K562 (cell line): ENCODE results near the gene RBM12. TPM values are rescaled to one million over a fixed set of nuclear protein-coding genes. Genes with fewer than 3 reads are reported as not detected.

ENCODE experiments used
- ATAC-seq: fragments of 200-7000 bp; cut with Tn5 transposase; 3 replicates; pipeline ENCODE4 v1.9.1; 2020; ENCODE audit warnings: moderate library complexity
- BruUV-seq: library from RNA; stranded (reverse); fragments of 400-500 nt; replicated peaks from 2 replicates; lab custom pipeline; 2021; lab: Mats Ljungman, UMichigan
- CTCF ChIA-PET: fragments of 300-600 bp; formaldehyde crosslinking; extraction: SDS; loops from one replicate; lab custom pipeline; 2021; ENCODE audit warnings: low intra/inter-chr PET ratio; lab: Yijun Ruan, JAX
- POLR2A ChIA-PET: fragments of 300-600, 350-650 bp; sonication (Branson Sonifier 250); formaldehyde crosslinking; extraction: SDS; loops from one replicate; lab custom pipeline; 2021; ENCODE audit warnings: antibody characterized with exemption, inconsistent platforms; lab: Yijun Ruan, JAX
- DNase-seq, 4 experiments: peaks; one replicate each; pipeline versions ENCODE4 v3.0.0 to v3.0.0-alpha.2; 2011 to 2018; ENCODE audit warnings: low spot score in 3 of 4, mixed read lengths in 3 of 4; ENCODE audit errors: extremely low read depth in 1 of 4
- FAIRE-seq: peaks from 2 replicates; lab custom pipeline; 2011; peaks lifted over from hg19 to GRCh38; lab: Jason Lieb, UNC
- H2AFZ ChIP-seq: 2 replicates; pipeline ENCODE4 v1.6.0; 2011; ENCODE audit warnings: low read depth, low read length, control low read depth, inconsistent platforms
- H3K27ac ChIP-seq: fragments of 200-600 bp; 3 replicates; pipeline ENCODE4 v1.8.0; 2011; ENCODE audit warnings: low read depth, mild to moderate bottlenecking, control low read depth, inconsistent platforms, low read length, moderate library complexity, mixed read lengths; ENCODE audit errors: extremely low read depth
- H3K27me3 ChIP-seq, 2 experiments: fragments of 300-600 bp in 1 of 2; 2 replicates in 1 of 2; 3 replicates in 1 of 2; pipeline versions ENCODE4 v1.6.0 to v1.8.0; 2011; ENCODE audit warnings: inconsistent platforms in 2 of 2, low read length in 2 of 2, mild to moderate bottlenecking in 1 of 2, mixed read lengths in 1 of 2, moderate library complexity in 1 of 2; ENCODE audit not compliant: control insufficient read depth in 2 of 2, insufficient read depth in 2 of 2
- H3K36me3 ChIP-seq: fragments of 300-600 bp; 3 replicates; pipeline ENCODE4 v1.8.0; 2011; ENCODE audit warnings: mild to moderate bottlenecking, low read length, inconsistent platforms; ENCODE audit not compliant: control insufficient read depth, insufficient read depth
- H3K4me1 ChIP-seq, 2 experiments: fragments of 200-600 bp in 1 of 2; replicated peaks in 1 of 2; 2 replicates in 1 of 2; 3 replicates in 1 of 2; pipeline versions ENCODE4 v1.5.1 to v1.8.0; 2011; ENCODE audit warnings: inconsistent platforms in 2 of 2, low read length in 2 of 2, mild to moderate bottlenecking in 1 of 2, mixed read lengths in 1 of 2, moderate library complexity in 1 of 2; ENCODE audit not compliant: control insufficient read depth in 2 of 2, insufficient read depth in 2 of 2
- H3K4me2 ChIP-seq: 2 replicates; pipeline ENCODE4 v1.6.1; 2011; ENCODE audit warnings: low read length, control low read depth, inconsistent platforms, mixed read lengths; ENCODE audit not compliant: insufficient read depth
- H3K4me3 ChIP-seq: fragments of 200-600 bp; sonication (generic), shearing (Covaris generic); 2 replicates; pipeline ENCODE4 v1.5.1; 2016; ENCODE audit warnings: control low read depth, inconsistent platforms
- H3K79me2 ChIP-seq: fragments of 200-600 bp; 3 replicates; pipeline ENCODE4 v1.8.0; 2011; ENCODE audit warnings: low read length, inconsistent platforms; ENCODE audit not compliant: control insufficient read depth, insufficient read depth
- H3K9ac ChIP-seq, 2 experiments: 2 replicates each; pipeline versions ENCODE4 v1.6.0 to v1.6.1; 2011; ENCODE audit warnings: low read depth in 2 of 2, low read length in 2 of 2, control low read depth in 1 of 2, inconsistent platforms in 1 of 2, mild to moderate bottlenecking in 1 of 2, mixed read lengths in 1 of 2; ENCODE audit not compliant: insufficient read depth in 1 of 2
- H3K9me1 ChIP-seq: one replicate; pipeline ENCODE4 v1.6.0; 2011; ENCODE audit warnings: inconsistent platforms, mild to moderate bottlenecking, low read length, moderate library complexity; ENCODE audit not compliant: control insufficient read depth, insufficient read depth
- H3K9me3 ChIP-seq: replicated peaks from 2 replicates; pipeline ENCODE4 v1.5.1; 2011; ENCODE audit warnings: low read depth, low read length, inconsistent platforms; ENCODE audit not compliant: control insufficient read depth, insufficient read depth
- H4K20me1 ChIP-seq: replicated peaks from 2 replicates; pipeline ENCODE4 v1.6.1; 2011; ENCODE audit warnings: low read length, inconsistent platforms, mixed read lengths; ENCODE audit not compliant: control insufficient read depth, insufficient read depth
- E2F6 ChIP-seq, 2 experiments: IDR thresholded peaks; 2 replicates each; pipeline ENCODE4 v1.6.1; 2011; ENCODE audit warnings: borderline replicate concordance in 1 of 2, control low read depth in 1 of 2, low read depth in 1 of 2, low read length in 1 of 2, mild to moderate bottlenecking in 1 of 2, mixed read lengths in 1 of 2, moderate library complexity in 1 of 2; ENCODE audit not compliant: insufficient read depth in 1 of 2, insufficient read length in 1 of 2, poor library complexity in 1 of 2, severe bottlenecking in 1 of 2; ENCODE audit errors: extremely low read depth in 1 of 2
- PATZ1 ChIP-seq: fragments of 250-450 bp; sonication (Bioruptor Pico); IDR thresholded peaks from 2 replicates; pipeline ENCODE4 v1.5.0; 2020; ENCODE audit warnings: mild to moderate bottlenecking, borderline replicate concordance
- PHB ChIP-seq: fragments of 250-450 bp; sonication (Bioruptor Pico); IDR thresholded peaks from 2 replicates; pipeline ENCODE4 v1.5.0; 2021
- RBM34 ChIP-seq: fragments of 200-400 bp; formaldehyde crosslinking; IDR thresholded peaks from 2 replicates; pipeline ENCODE4 v1.6.1; 2018; ENCODE audit warnings: low read length, borderline replicate concordance; ENCODE audit not compliant: insufficient read depth
- RUNX1 ChIP-seq: sonication (generic); IDR thresholded peaks from 2 replicates; pipeline ENCODE4 v1.6.1; 2016; ENCODE audit warnings: antibody characterized with exemption, low read depth
- SMAD3 ChIP-seq: fragments of 450-650 bp; formaldehyde crosslinking; conservative IDR thresholded peaks from 2 replicates; pipeline ENCODE4 v1.4.0; 2020; ENCODE audit warnings: mild to moderate bottlenecking
- SMARCA4 ChIP-seq: fragments of 450-650 bp; IDR thresholded peaks from 2 replicates; pipeline ENCODE4 v1.6.1; 2016
- XRCC4 ChIP-seq: IDR thresholded peaks from one replicate; pipeline ENCODE4 v1.6.1; 2011; ENCODE audit not compliant: insufficient read depth, insufficient read length; ENCODE audit errors: extremely low read depth
- ZNF239 ChIP-seq: fragments of 250-450 bp; sonication (Bioruptor Pico); IDR thresholded peaks from 2 replicates; pipeline ENCODE4 v1.4.0; 2020; ENCODE audit warnings: mild to moderate bottlenecking
- ZNF512 ChIP-seq: IDR thresholded peaks from 2 replicates; pipeline ENCODE4 v1.6.1; 2016; ENCODE audit warnings: missing genetic modification characterization, missing compliant biosample characterization
- WGBS: fragments of 100-300 bp; shearing (Covaris generic); methylation state at CpG from one replicate; pipeline ENCODE4 v1.1.6; 2016; ENCODE audit warnings: low coverage, mixed read lengths; ENCODE audit not compliant: insufficient coverage; ENCODE audit errors: missing lambda C conversion rate; 5-methylcytosine and 5-hydroxymethylcytosine counted together
- in situ Hi-C: fragments of 300-500 bp; cut with MboI; formaldehyde crosslinking; loops from 4 replicates; pipeline ENCODE4 v1.15.0; 2018; ENCODE audit warnings: inconsistent platforms, mixed read lengths
- intact Hi-C: fragments of 100-400 bp; cut with micrococcal nuclease; formaldehyde crosslinking; loops from 2 replicates; pipeline ENCODE4 v1.14.2; 2022
- polyA plus RNA-seq, 8 experiments: library from polyadenylated mRNA; depleted of rRNA in 4 of 8; stranded (reverse) in 5 of 8; unstranded in 3 of 8; fragments of >200 nt; fragmentation: Nextera tagmentation in 2 of 8; fragmentation: Illumina TruSeq in 1 of 8; extraction: Ambion mirVana in 2 of 8; extraction: Trizol in 1 of 8; gene quantifications; 2 replicates each; pipeline versions ENCODE4 v1.2.1 to v1.2.3, GENCODE V29; 2011 to 2014; ENCODE audit warnings: inconsistent platforms in 1 of 8, missing spikeins in 1 of 8
- total RNA-seq, 7 experiments: library from RNA; depleted of rRNA in 6 of 7; stranded (reverse); fragments of >200 nt in 6 of 7; fragmentation: Illumina TruSeq in 2 of 7; extraction: Trizol in 2 of 7; gene quantifications; 2 replicates each; pipeline versions ENCODE4 v1.2.1 to v1.2.3, GENCODE V29; 2011 to 2021; ENCODE audit warnings: low replicate concordance in 1 of 7

The RBM12 gene
- total and polyA plus RNA-seq, 9 of the 15 experiments (the other 6 are each of a cell fraction or from before 2014, with no cell fraction given) = 5.0 to 162 (median 73.3) TPM

- Histone ChIP-seq H3K4me2 (no peak overlapping the region), H3K36me3 (no peaks in the 10 kb centered on the region), H3K27me3 (peaks cover 0 to 19% of the 10 kb centered on the region in 2 experiments; a peak in 3 of 5 replicates), H3K9me1 (no peaks in the 10 kb centered on the region), H3K4me1 (peaks cover 7 to 40% of the 10 kb centered on the region in 2 experiments), H3K79me2 (no peaks in the 10 kb centered on the region), H3K9ac (no peak overlapping the region), H3K27ac (no peak overlapping the region), H3K4me3 (no peak overlapping the region), H3K9me3 (no peaks in the 10 kb centered on the region), H4K20me1 (no peaks in the 10 kb centered on the region), H2AFZ (no peak overlapping the region)
- in situ Hi-C loops (no loop called here), intact Hi-C loops (loop anchor here (5.0 kb wide), 1 partner anchor 91 kb away; no protein-coding TSS in a partner anchor)
- 67% methylated on average over 14 of the region's 15 CpGs for WGBS
- POLR2A ChIA-PET = no interaction called here
- CTCF ChIA-PET = no interaction called here
- no peak for ATAC-seq
- TF ChIP-seq XRCC4 (no peak), E2F6 (IDR thresholded peaks at IDR 0.05; ENCODE audit: borderline replicate concordance in 1 of 2, extremely low read depth in 1 of 2, insufficient read depth in 1 of 2, insufficient read length in 1 of 2, low read depth in 1 of 2, low read length in 1 of 2, poor library complexity in 1 of 2, severe bottlenecking in 1 of 2) (no peak), ZNF239 (no peak), PATZ1 (no peak), RUNX1 (no peak), RBM34 (no peak), SMAD3 (CRISPR knock-in tag) (no peak), ZNF512 (tag) (no peak), PHB (no peak), SMARCA4 (no peak)
- DNase-seq = peak in 1 of 4 experiments; percentile 5
- BruUV-seq = no TSS peak
- no peak for FAIRE-seq
These were observed 61.7 kb downstream of the RBM12 start for GRCh38 chr20:35602851-35603495.
